Activated CD4-positive, alpha-beta T cell treated with anti-CD3 and anti-CD28 coated beads, Interleukin-2, Interleukin-6, amounts not matched to agents 100 ng/mL and 50 ng/mL, durations not matched to agents 16 hours and 8 hours (primary cell): ENCODE measurements around the gene EIF3B.
A peak's percentile ranks its signal among the peaks of the same experiment; 100 is the strongest.
"Not testable (repeated sequence)": the region's sequence is repeated elsewhere in the genome, so short reads cannot be mapped to it uniquely, and the experiment has no call there.

Experiments used
- DNase-seq: peaks from one replicate; pipeline ENCODE4 v3.0.0-alpha.2; 2020

Gene EIF3B

DNA sequence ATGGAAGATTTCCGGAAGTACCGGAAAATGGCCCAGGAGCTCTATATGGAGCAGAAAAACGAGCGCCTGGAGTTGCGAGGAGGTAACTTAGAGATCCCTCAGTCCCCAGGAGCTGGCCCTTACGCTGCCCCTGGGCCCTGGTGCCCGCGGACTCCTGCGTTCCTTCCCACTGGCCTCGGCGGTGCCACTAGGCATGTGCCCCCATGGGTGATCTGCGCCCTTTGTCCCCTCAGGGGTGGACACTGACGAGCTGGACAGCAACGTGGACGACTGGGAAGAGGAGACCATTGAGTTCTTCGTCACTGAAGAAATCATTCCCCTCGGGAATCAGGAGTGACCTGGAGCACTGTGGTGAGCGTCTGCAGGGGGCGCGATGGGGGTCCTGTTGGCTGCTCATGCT, 24.5 kb downstream of the EIF3B start:
- DNase-seq, result no peak

DNA sequence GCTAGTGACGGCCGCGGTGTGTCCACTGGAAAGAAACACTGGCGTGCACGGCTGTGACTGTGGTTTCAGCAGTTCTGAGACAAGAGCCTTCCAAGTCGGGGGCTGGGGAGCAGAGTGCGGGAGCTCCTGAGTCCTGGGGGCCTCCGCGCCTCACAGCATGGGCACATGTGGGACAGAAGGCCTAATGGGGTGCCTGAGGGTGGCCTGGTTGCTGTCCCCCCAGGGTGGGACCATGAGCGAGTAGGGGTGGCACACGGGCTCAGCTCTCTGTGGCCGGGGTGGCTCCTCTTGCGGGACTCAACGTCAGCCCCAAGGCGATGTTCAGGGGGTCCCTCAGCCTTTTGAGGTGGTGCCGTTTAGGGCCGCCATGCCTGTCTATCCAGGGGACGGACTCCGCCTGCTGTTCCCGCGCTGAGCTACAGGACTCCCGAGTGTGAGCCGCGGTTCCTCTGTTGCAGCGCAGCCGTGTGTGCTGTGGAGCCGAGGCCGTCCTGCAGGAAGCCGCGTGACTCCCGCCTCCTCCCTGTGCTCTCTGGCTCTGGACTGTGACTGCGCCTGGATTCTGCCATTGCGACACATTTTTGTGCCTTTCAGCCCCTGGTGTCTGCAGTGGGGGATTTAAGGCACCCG, 25.3 kb downstream of the EIF3B start:
- DNase-seq, result no peak

DNA sequence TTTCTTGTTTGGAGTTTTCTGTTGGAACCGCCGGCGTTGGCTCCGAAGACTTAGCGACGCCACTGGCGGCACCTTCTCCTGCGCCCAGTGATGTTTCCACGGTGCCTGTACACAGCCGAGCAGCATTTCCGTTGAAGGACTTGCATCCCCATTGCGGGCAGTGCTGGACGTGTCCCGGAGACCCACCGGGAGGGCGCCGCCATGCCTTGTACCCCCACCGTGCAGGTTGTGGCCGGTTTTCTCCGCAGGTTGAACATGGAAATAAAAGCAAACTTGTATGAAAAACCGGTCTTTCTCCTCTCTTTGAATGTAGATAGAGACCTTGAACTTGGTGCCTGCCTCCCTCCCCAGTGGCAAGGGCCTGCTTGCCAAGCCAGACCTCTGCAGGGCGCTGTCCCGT, 25.8 kb downstream of the EIF3B start:
- DNase-seq, result no peak

GRCh38 chr7:2381227-2381626, 26.6 kb downstream of the EIF3B start:
- DNase-seq, result no peak

DNA sequence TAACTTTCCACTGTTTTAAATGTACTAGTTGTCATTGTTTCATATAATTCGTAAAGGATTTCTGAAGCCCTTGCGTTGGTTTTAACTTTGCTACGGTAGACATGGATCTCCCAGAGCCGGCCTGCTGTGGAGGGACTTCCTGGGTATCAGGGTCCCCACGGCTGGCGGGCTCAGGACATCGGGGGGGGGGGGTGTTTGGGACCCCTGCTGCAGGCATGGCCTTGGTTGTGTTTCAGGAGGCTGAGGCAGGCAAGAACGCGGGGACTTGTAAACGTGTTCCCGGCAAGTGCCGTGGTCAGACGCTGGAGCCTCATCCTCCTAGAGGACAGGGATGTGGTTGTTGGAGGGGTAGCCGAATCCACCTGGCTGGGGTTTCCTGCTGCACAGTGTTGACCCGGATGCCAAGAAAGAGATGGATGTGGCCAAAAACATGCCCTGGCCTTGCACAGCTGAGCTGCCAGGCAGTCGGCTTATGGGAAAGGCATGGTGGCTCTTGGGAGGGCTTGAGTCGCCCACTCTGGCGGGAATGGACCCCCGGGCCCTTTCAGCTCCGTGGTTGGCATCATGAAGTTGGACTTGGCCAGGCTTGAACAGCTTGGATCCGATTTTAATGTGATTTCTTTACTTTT, 27.4 kb downstream of the EIF3B start:
- no peak for DNase-seq

GRCh38 chr7:2383543-2384274, 29.1 kb downstream of the EIF3B start:
- DNase-seq, result no peak

- DNase-seq, result no peak
These were observed 30.0 kb downstream of the EIF3B start for GRCh38 chr7:2384354-2385243.

DNA sequence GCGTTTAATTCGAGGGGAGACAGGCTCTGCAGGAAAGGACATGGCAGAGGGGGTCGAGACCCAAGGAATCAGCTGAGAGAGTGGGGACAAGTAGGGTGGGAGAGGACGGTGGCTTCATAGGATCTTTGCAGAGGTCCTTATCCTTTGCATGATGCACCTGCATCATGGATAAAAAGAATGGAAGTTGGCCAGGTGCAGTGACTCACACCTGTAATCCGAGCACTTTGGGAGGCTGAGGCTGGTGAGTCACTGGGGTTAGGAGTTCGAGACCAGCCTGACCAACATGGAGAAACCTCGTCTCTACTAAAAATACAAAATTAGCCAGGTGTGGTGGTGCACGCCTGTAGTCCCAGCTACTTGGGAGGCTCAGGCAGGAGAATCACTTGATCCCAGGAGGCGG, 31.5 kb downstream of the EIF3B start:
- not testable (repeated sequence) for DNase-seq

DNA sequence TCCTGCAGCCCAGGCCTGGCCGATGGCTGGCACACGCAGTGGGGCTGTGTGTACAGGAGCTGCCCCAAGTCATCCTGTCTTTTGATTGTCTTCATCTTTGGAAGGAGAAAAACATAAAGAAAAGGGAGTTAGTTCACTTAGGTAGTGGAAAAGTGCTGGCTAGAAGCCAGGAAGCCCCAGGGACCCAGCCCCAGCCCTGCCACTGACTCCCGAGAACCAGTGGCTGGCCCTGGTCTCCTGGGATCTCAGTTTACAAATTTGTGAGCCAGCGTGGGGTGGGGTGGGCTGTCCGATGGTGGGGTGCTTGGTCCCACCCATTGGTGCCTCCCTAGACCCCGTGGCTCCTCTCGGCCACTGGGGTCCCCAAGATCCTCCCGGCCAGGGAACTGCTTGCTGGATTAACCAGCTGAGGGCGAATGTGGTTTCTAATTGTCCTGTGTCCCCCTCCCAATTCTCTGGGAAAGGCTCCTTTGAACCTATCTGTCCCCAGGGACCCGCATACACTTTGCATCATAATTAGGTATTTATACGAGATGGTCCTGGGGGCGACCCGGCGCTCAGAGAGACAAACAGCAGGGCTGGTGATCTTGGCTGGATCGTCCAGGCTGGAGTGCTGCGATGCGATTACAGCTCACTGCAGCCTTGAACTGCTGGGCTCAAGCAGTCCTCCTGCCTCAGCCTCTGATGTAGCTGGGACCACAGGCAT, 32.5 kb downstream of the EIF3B start:
- no peak for DNase-seq

DNA sequence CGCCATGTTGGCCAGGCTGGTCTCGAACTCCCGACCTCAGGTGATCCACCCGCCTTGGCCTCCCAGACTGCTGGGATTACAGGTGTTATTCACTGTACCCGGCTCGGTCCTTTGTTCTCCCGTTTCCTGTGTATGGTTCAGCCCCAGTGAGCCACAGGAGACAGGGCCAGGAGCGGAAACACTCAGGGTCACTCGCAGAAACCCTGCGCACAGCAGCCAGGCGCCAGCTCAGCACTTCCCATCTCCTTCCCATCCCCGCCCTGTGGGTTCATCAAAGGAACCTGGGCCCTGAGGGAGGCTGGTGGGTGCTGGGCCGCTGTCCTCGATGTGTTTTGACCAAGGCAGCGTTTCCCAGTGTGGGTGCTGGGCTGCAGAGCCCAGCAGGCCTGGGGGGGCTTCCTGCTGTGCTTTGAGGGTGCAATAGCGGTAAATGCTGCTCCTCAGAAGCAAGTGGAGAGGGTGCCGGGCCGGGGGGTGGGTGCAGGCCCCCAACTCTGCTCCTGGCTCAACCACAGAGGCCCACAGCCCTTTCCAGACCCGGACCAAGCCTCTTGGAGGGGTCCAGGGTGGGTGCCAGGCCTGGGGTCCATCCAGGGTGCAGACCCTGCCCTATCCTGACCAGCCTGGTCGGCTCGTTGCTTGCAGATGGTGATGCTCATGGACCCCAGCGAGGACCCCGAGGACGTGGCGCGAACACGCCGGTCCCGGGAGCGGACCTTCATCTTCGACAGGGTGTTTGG, 33.4 kb downstream of the EIF3B start:
- no peak for DNase-seq

DNA sequence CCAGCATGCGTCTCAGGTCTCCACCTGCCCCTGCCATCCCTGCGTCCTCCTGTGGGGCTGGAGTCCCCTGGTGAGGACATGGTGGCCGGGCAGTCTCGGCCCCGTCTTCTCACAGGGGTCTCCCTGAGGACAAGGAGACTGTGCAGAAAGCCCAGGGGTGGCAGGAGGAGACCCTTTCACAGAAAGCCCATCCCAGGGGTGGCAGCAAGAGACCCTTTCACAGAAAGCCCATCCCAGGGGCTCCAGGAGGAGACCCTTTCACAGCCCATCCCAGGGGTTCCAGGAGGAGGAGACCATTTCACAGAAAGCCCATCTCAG, 34.0 kb downstream of the EIF3B start:
- no peak for DNase-seq

DNA sequence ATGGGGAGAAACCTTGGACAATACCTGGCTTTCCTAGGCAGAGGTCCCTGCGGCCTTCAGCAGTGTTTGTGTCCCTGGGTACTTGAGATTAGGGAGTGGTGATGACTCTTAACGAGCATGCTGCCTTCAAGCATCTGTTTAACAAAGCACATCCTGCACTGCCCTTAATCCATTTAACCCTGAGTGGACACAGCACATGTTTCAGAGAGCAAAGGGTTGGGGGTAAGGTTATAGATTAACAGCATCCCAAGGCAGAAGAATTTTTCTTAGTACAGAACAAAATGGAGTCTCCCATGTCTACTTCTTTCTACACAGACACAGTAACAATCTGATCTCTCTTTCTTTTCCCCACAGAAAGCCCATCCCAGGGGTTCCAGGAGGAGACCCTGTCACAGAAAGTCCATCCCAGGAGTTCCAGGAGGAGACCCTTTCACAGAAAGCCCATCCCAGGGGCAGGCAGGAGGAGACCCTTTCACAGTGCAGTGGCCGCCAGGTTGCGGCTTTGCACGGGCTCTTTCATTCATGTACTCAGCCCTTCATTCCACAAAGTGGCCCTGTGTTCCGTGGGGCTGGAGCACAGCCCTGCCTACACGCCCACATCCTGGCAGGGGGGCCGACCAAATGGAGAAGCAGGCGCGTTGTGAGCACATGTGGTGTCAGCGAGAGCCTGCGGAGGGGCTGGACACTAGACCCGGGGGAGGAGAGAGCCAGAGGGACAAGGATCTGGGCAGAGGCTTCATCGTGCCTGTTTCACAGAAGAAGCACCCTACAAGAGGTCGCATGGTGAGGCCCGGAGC, 35.6 kb downstream of the EIF3B start:
- DNase-seq, result not testable (repeated sequence)

- no peak for DNase-seq
These were observed 39.1 kb downstream of the EIF3B start for GRCh38 chr7:2393706-2394105.

DNA sequence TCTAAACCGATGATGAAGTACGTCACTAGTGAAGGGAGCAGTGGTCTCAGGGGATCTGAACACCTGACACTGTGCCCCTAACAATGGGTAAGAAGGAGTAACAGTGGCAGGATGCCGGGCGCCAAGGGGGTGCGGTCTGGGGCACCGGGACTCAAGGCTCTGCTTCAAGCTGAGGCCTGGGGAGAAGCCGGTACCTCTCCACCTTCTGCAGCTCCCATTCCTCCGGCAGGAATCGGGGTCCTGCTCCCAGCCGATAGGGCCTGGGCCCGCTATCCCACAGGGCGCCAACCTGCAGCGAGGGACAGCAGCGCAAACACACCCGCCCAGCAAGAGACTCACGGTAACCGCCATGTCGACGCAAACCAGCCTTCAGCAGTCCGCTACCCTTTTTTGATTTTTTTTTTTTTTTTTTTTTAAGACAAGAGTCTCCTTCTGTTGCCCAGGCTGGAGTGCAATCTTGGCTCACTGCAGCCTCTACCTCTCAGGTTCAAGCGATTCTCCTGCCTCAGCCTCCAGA, 40.0 kb downstream of the EIF3B start:
- no peak for DNase-seq

- DNase-seq, result no peak
These were observed 43.9 kb downstream of the EIF3B start for GRCh38 chr7:2398506-2398905.

DNA sequence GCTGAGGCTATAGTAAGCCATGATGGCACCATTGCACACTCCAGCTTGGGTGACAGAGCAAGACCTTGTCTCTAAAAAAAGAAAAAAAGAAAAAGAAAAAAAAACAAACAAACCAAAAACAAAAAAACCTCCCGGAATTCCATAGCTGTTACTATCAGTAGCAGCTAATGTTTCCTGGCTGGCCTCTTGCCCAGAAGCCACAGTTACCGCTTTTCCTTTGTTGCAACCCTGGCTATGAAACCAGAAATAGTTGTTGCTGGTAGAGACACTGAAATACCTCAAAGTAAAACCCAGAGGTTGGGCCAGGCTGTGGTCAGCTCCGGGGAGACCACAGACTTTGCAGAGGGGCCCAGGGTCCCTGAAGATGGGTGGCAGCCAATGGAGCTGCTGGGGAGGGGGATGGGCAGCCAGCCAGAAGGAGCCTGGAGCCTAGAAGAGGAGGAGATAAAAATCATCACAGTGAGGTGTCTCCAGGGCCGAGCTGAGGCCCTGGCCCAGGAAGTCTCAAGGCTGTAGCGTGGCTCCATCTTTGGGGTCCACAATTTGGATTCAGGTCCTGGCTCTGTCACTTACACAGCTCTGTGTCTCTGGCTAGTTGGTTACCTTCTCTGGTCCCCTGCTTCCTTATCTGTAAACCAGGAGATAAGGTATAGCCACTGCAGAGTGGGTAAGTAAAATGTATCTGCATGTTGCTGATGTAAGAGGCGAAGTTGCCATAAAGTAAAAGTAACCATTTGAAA, 45.4 kb downstream of the EIF3B start:
- peak; percentile 50 for DNase-seq

DNA sequence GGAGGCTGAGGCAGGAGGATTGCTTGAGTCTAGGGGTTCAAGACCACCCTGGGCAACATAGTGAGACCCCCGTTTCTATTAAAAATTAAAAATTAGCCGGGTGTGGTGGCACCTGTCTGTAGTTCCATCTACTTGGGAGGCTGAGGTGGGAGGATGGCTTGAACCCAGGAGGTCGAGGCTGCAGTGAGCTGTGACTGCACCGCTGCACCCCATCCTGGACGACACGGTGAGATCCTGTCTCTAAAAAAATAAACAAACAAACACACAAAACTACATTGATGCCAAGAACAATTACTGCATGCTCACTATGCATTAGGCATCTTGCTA, 48.0 kb downstream of the EIF3B start:
- DNase-seq, result no peak

GRCh38 chr7:2403014-2403717, 48.5 kb downstream of the EIF3B start, which contains the start of gene CHST12:
CHST12 (plus strand) TSS chr7:2403611; CDS start chr7:2432640, 29,029 bp downstream.
- DNase-seq, result peak; percentile 95
